AG09319 (cell line): ENCODE data around the gene SV2B.

Experiments
- DNase-seq: peaks from one replicate; pipeline ENCODE4 v3.0.0-alpha.2; 2010; ENCODE audit warnings: low read depth; ENCODE audit errors: extremely low read depth
- CTCF ChIP-seq: IDR thresholded peaks from 2 replicates; pipeline ENCODE4 v1.5.1; 2011; ENCODE audit warnings: low read depth, mild to moderate bottlenecking, inconsistent platforms, low read length, moderate library complexity

SV2B gene

GRCh38 chr15:91140601-91141000, 40.5 kb downstream of the SV2B start:
- no peak for DNase-seq
- TF ChIP-seq CTCF = no peak

- no peak for DNase-seq
- TF ChIP-seq CTCF = no peak
Measured at GRCh38 chr15:91141097-91141496, 41.0 kb downstream of the SV2B start.

- TF ChIP-seq CTCF = no peak; the same call in 1 of the 2 replicates
- DNase-seq = no peak
Measured at GRCh38 chr15:91142106-91142744, 42.2 kb downstream of the SV2B start.

- no peak for DNase-seq
- TF ChIP-seq CTCF = no peak
Measured at GRCh38 chr15:91142946-91143345, 42.9 kb downstream of the SV2B start.

- no peak for TF ChIP-seq CTCF
- DNase-seq = no peak
Measured at GRCh38 chr15:91146728-91147127, 46.7 kb downstream of the SV2B start.

- DNase-seq = no peak
- no peak for TF ChIP-seq CTCF
Measured at GRCh38 chr15:91148243-91148642, 48.2 kb downstream of the SV2B start.

- no peak for TF ChIP-seq CTCF
- DNase-seq = no peak
Measured at GRCh38 chr15:91150502-91151160, 50.6 kb downstream of the SV2B start.
